DMS 273 treated with DMSO at 0.1 percent for 48 hours (cell line): ENCODE data around the gene NFATC3.
"Not testable (repeated sequence)": the region's sequence is repeated elsewhere in the genome, so short reads cannot be mapped to it uniquely, and the experiment has no call there.

ENCODE experiments used
- DNase-seq: peaks from one replicate; lab custom pipeline; 2025; lab: John Stamatoyannopoulos, UW

Gene NFATC3

GRCh38 chr16:68116256-68116867 lies 31.2 kb downstream of the NFATC3 start:
- no peak for DNase-seq

DNA sequence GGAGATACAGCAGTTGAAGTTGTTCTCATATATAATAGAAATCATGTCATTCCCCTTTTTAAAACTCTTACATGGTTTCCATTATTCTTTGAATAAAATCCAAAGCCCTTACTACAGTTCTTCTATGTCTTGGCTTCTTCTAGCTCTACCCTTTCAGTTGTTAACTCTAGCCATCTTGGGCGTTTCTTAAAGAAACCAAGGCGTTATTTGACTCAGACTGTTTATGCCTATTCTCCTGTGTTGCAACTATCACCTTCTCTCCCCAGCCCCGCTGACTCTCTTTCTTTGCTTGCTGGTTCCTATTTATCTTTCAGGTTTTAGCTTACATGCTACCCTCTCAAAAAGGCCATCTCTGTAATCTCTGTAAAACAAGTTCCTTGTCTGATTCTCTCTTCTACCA lies 32.7 kb downstream of the NFATC3 start:
- no peak for DNase-seq

- DNase-seq = not testable (repeated sequence)
These were observed 33.8 kb downstream of the NFATC3 start for GRCh38 chr16:68118954-68119353.

GRCh38 chr16:68120496-68120895 lies 35.3 kb downstream of the NFATC3 start:
- DNase-seq = not testable (repeated sequence)

GRCh38 chr16:68126395-68126794 lies 41.2 kb downstream of the NFATC3 start:
- no peak for DNase-seq

- no peak for DNase-seq
These were observed 43.6 kb downstream of the NFATC3 start for GRCh38 chr16:68128577-68129305.

- DNase-seq = no peak
These were observed 45.4 kb downstream of the NFATC3 start for GRCh38 chr16:68130520-68130919.

DNA sequence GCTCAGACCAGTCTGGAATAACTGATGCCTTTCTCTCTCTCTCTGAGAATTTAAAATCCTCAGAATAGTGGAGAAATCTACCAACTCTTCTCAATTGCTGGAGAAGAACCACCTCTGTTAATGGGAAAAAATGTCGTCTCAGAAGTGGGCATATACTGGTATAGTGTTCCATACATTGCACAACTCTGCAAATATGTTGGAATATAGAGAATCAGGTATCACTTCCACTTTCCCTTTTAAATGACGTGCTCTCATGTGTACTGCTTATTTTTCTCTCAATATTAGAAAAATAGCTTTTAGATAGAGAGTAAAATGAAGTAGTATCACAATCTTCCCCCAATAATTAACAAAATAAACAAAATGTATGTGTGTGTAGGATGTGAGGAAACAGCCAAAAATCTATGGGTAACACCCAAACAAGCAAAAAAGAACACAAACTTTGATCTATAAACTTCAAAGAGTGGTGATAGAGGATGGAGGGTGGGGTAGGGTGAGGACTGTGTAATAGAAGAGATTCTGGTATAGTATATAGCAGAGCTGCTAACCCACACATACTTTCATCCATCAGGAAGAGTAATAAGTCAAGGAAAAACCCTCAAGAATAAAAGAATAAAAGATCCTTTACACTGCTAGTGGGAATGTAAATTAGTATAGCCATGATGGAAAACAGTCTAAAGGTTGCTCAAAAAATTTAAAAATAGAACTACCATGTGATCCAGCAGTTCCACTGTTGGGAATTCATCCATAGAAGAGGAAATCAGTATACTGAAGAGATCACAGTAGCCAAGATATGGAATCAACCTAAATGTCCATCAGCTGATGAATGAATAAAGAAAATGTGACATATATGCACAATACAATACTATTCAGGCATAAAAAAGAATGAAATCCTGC lies 46.9 kb downstream of the NFATC3 start:
- no peak for DNase-seq

DNA sequence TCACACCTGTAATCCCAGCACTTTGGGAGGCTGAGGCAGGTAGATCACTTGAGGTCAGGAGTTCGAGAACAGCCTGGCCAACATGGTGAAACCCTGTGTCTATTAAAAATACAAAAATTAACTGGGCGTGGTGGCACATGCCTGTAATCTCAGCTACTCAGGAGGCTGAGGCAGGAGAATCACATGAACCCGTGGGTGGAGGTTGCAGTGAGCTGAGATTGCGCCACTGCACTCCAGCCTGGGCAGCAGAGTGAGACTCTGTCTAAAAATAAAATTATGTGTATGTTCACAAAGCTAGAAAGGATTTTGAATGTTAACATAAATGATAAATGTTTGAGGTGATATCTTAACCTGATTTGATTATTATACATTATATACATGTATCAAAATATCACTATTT lies 47.8 kb downstream of the NFATC3 start:
- not testable (repeated sequence) for DNase-seq

GRCh38 chr16:68134644-68135043 lies 49.5 kb downstream of the NFATC3 start:
- DNase-seq = no peak

- DNase-seq = no peak
These were observed 51.3 kb downstream of the NFATC3 start for GRCh38 chr16:68136515-68136914.

DNA sequence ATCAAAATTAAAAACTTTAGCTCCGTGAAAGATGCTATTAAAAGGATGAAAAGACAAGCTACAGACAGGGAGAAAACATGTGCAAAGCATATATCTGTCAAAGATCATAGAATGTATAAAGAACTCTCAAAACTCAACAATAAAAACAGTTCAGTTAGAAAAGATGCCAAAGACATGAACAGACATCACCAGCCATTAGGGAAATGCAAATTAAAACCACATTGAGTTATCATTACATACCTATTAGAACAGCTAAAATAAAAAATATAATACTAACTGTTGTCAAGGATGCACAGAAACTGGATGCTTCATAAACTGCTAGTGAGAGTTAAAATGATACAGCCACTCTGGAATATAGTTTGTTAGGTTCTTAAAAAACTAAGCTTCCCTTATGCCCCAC lies 58.8 kb downstream of the NFATC3 start:
- no peak for DNase-seq

DNA sequence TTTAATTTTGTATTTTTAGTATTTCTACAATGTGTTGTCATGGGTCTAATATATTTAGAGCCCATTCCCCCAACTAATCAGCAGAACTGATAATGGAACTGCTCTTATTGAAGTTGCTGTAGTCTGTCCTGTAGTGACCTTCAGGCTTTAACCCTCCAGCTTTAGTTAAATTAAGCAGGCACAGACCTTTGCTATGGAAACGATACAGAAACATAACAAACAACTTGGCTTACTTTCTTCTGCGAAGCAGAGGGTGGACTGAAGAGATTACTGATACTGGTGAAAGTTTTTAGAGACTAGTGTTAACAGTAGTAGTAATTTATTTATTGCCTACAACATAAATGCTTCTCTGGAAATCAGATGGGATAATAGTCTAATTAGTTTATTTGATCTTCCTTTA lies 61.4 kb downstream of the NFATC3 start:
- DNase-seq = no peak

DNA sequence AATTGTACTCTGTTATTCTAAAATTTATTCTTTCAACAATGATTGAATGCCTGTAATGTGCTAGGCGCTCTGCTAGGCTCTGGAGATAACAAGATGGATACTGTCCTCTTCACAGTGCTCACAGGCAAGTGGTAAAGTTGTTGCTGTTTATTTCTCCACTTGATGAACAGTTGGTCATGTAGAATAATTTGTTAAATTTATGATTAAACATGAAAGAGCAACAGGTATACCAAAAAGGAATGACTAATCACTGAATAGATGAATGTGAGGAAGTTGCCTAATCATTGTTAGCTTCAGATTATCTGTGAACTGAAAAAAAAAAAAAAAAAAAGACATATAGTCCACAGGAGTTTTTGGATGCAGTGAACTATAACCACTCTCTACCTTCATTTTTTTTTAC lies 62.3 kb downstream of the NFATC3 start:
- DNase-seq = no peak

GRCh38 chr16:68149596-68149995 lies 64.4 kb downstream of the NFATC3 start:
- no peak for DNase-seq

- DNase-seq = no peak
These were observed 70.3 kb downstream of the NFATC3 start for GRCh38 chr16:68155425-68155824.

DNA sequence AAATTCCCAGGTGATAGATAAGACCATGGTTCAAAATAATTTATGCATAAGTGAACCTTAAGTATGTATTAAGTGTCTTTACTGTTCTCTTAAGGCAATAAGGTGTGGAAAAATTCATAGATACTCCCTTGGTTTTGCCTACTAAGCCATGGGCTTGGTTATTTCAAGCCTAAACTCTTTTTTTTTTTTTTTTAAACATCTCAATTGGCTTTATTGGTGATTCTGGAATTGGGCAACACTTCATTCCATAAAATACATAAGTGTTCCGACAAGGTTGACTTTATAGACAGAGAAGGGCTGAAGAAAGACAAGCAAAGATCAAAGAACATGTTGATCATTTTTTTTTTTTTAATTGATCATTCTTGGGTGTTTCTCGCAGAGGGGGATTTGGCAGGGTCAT lies 77.2 kb downstream of the NFATC3 start:
- no peak for DNase-seq

DNA sequence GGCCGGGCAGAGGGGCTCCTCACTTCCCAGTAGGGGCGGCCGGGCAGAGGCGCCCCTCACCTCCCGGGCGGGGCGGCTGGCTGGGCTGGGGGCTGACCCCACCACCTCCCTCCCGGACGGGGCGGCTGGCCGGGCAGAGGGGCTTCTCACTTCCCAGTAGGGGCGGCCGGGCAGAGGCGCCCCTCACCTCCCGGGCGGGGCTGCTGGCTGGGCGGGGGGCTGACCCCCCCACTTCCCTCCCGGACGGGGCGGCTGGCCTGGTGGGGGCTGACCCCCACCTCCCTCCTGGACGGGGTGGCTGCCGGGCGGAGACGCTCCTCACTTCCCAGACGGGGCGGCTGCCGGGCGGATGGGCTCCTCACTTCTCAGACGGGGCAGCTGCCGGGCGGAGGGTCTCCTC lies 78.1 kb downstream of the NFATC3 start:
- DNase-seq = not testable (repeated sequence)

DNA sequence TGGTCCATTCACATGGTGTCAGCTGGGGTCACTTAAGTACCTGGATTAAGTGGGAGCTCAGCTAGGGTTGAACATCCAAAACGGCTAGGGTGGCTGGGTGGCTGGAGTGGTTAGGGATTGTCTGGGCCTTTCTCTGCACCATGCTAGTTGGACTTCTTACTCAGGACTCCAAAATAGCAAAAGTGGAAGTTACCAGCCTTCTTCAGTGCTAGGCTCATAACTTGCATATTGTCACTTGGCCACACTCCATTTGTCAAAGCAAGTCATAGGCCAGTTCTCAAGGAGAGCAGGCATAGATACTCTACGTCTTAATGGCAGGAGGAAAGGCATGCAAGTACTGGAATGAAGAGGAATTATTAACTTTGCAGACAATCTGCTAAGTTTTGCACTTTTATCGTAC lies 81.1 kb downstream of the NFATC3 start:
- DNase-seq = no peak

DNA sequence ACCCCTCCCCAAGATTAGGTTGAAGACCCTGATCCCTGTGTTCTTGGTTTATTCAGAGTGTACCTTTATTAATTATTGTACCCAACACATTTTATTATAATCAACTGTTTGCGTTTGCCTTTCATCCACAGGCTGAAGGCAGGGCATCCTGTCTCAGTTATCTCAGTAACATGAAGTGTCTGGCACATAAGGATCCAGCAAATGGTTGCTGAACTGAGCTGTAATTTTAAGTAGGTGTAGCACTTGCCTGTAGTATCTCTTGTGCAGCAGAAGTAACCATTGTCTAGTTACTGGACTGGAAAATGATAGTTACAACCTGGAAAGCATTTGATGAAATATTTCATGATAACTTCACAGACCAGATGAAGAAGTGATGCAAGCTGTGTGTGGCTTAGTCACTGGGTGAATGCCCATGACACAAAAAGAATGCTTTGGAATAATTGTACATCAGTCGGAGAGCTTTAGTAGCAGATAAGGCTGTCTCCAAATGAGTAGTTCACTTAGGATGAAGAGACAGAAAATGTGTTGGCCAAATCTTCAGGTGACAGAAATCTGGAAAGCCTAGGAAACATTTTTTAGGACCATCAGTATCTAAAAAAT lies 94.1 kb downstream of the NFATC3 start:
- no peak for DNase-seq

DNA sequence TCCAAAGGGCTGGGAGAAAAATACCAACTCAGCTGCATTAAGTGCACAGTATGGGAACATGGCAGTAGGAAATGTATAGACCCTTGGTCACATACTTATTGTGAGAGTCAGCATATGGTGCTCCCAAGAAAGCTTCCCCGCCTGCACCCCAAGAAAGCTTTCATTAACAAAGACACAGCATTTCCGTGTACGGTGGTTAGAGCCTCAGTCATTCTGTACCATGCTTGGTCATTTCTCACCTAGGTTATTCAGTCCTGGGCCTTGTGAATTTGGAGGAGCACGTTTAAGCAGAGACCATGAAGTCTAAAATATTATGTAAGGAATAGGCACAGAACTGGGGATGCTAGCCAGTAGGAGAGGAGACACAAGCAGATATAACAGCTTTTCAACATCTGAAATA lies 94.7 kb downstream of the NFATC3 start:
- DNase-seq = no peak

- no peak for DNase-seq
These were observed 97.9 kb downstream of the NFATC3 start for GRCh38 chr16:68183046-68183445.

GRCh38 chr16:68186877-68187276 lies 101.7 kb downstream of the NFATC3 start:
- DNase-seq = no peak
